HepG2 (cell line): ENCODE data around the gene CNP. TPM values are rescaled to one million over a fixed set of nuclear protein-coding genes. Genes with fewer than 3 reads are reported as not detected.

Experiments used
- CCAR2 ChIP-seq: fragments of 200-400 bp; formaldehyde crosslinking; optimal IDR thresholded peaks from 2 replicates; pipeline ENCODE3; 2018; ENCODE audit warnings: low read depth, mild to moderate bottlenecking, low read length, moderate library complexity
- CCDC6 ChIP-seq: sonication (generic); formaldehyde crosslinking; IDR thresholded peaks from 2 replicates; pipeline ENCODE4 v1.8.1; 2022; ENCODE audit warnings: mild to moderate bottlenecking, missing genetic modification reagents, moderate library complexity
- CHD4 ChIP-seq: fragments of 200-600 bp; sonication (generic); IDR thresholded peaks from 2 replicates; pipeline ENCODE4 v1.7.0; 2017; ENCODE audit warnings: mild to moderate bottlenecking, low read length, borderline replicate concordance
- DMAP1 ChIP-seq: IDR thresholded peaks from 2 replicates; pipeline ENCODE4 v1.6.1; 2016
- GATAD2A ChIP-seq: IDR thresholded peaks from 2 replicates; pipeline ENCODE4 v1.6.1; 2016
- HDAC2 ChIP-seq: sonication (generic); formaldehyde crosslinking; IDR thresholded peaks from 2 replicates; pipeline ENCODE4 v1.4.0; 2020; ENCODE audit warnings: missing genetic modification reagents
- HNRNPL ChIP-seq: fragments of 200-400 bp; formaldehyde crosslinking; IDR thresholded peaks from 2 replicates; pipeline ENCODE4 v1.6.1; 2017; ENCODE audit warnings: mild to moderate bottlenecking, low read depth, low read length
- IKZF1 ChIP-seq: fragments of 450-650 bp; IDR thresholded peaks from 2 replicates; pipeline ENCODE4 v1.7.1; 2016
- MXI1 ChIP-seq: IDR thresholded peaks from 3 replicates; pipeline ENCODE4 v1.6.1; 2012; ENCODE audit warnings: low read depth, low read length, inconsistent platforms, borderline replicate concordance
- NPAS2 ChIP-seq: sonication (generic); formaldehyde crosslinking; IDR thresholded peaks from 2 replicates; pipeline ENCODE4 v1.8.0; 2022; ENCODE audit warnings: mild to moderate bottlenecking, missing genetic modification reagents, borderline replicate concordance
- NR2F1 ChIP-seq, 2 experiments: fragments of 450-650 bp in 1 of 2; formaldehyde crosslinking in 1 of 2; IDR thresholded peaks; 2 replicates each; pipeline versions ENCODE4 v1.5.0 to v1.6.1; 2016 to 2020; ENCODE audit warnings: mild to moderate bottlenecking in 1 of 2, missing compliant biosample characterization in 1 of 2, missing genetic modification reagents in 1 of 2, moderate library complexity in 1 of 2
- NR2F6 ChIP-seq, 2 experiments: IDR thresholded peaks; 2 replicates each; pipeline ENCODE4 v1.6.1; 2016; ENCODE audit warnings: antibody characterized with exemption in 1 of 2, mild to moderate bottlenecking in 1 of 2
- PITX1 ChIP-seq: sonication (generic); formaldehyde crosslinking; IDR thresholded peaks from 2 replicates; pipeline ENCODE4 v1.5.1; 2020; ENCODE audit warnings: mild to moderate bottlenecking, missing genetic modification reagents
- RARA ChIP-seq: IDR thresholded peaks from 2 replicates; pipeline ENCODE4 v1.6.1; 2016; ENCODE audit warnings: missing genetic modification reagents, missing compliant biosample characterization
- SAP130 ChIP-seq: IDR thresholded peaks from 2 replicates; pipeline ENCODE4 v1.6.1; 2016; ENCODE audit warnings: low read depth
- SIX4 ChIP-seq: sonication (generic); formaldehyde crosslinking; IDR thresholded peaks from 2 replicates; pipeline ENCODE4 v1.4.0; 2020; ENCODE audit warnings: missing genetic modification reagents
- SMAD3 ChIP-seq: sonication (generic); formaldehyde crosslinking; IDR thresholded peaks from 2 replicates; pipeline ENCODE4 v1.4.0; 2020; ENCODE audit warnings: missing genetic modification reagents
- SP140L ChIP-seq: sonication (generic); formaldehyde crosslinking; IDR thresholded peaks from 2 replicates; pipeline ENCODE4 v1.4.0; 2020; ENCODE audit warnings: missing genetic modification reagents, borderline replicate concordance
- TARDBP ChIP-seq: sonication (generic); formaldehyde crosslinking; IDR thresholded peaks from 2 replicates; pipeline ENCODE4 v1.8.0; 2022; ENCODE audit warnings: mild to moderate bottlenecking, missing genetic modification reagents
- TFE3 ChIP-seq: IDR thresholded peaks from 2 replicates; pipeline ENCODE4 v1.6.1; 2016
- ZNF44 ChIP-seq: sonication (generic); formaldehyde crosslinking; IDR thresholded peaks from 2 replicates; pipeline ENCODE4 v1.5.1; 2020; ENCODE audit warnings: mild to moderate bottlenecking, missing genetic modification reagents
- ZNF614 ChIP-seq: IDR thresholded peaks from 2 replicates; pipeline ENCODE4 v1.6.1; 2018; ENCODE audit warnings: missing biosample characterization, missing genetic modification reagents, inconsistent platforms, borderline replicate concordance
- ZSCAN25 ChIP-seq: sonication (generic); formaldehyde crosslinking; IDR thresholded peaks from 2 replicates; pipeline ENCODE4 v1.8.0; 2022; ENCODE audit warnings: mild to moderate bottlenecking, missing genetic modification reagents
- ZSCAN31 ChIP-seq: sonication (generic); formaldehyde crosslinking; IDR thresholded peaks from 2 replicates; pipeline ENCODE4 v1.5.0; 2020; ENCODE audit warnings: low read depth, mild to moderate bottlenecking, missing genetic modification reagents
- polyA plus RNA-seq, 8 experiments: library from polyadenylated mRNA; depleted of rRNA in 3 of 8; stranded (reverse) in 7 of 8; unstranded in 1 of 8; fragments of >200 nt; fragmentation: Illumina TruSeq in 4 of 8; extraction: Trizol in 4 of 8; gene quantifications; 2 replicates each; pipeline versions ENCODE4 v1.2.1 to v1.2.3, GENCODE V29; 2011 to 2016; ENCODE audit warnings: low read depth in 4 of 8, missing spikeins in 1 of 8, mixed read lengths in 1 of 8; ENCODE audit not compliant: insufficient read depth in 1 of 8
- total RNA-seq, 5 experiments: library from RNA; depleted of rRNA; stranded (reverse); fragments of >200 nt; fragmentation: Illumina TruSeq; extraction: Trizol; gene quantifications; 2 replicates each; pipeline ENCODE4 v1.2.3, GENCODE V29; 2016; ENCODE audit warnings: low read depth in 1 of 5
- TF ChIP-seq, protein P1 (sequence below): sonication (generic); formaldehyde crosslinking; IDR thresholded peaks from 2 replicates; pipeline ENCODE4 v1.8.1; 2023; ENCODE audit warnings: mild to moderate bottlenecking, inconsistent platforms, moderate library complexity, missing genetic modification reagents, borderline replicate concordance
- TF ChIP-seq, protein P2 (sequence below): sonication (generic); formaldehyde crosslinking; IDR thresholded peaks from 2 replicates; pipeline ENCODE4 v1.5.1; 2020; ENCODE audit warnings: missing genetic modification reagents, mild to moderate bottlenecking, borderline replicate concordance
- TF ChIP-seq, protein P3 (sequence below): conservative IDR thresholded peaks from 2 replicates; pipeline ENCODE4 v1.6.1; 2018; ENCODE audit warnings: missing genetic modification reagents

Gene CNP
- total and polyA plus RNA-seq, 2 of the 13 experiments (the other 11 are each of a cell fraction or from before 2014, with no cell fraction given), result 97.2 to 161 TPM

DNA sequence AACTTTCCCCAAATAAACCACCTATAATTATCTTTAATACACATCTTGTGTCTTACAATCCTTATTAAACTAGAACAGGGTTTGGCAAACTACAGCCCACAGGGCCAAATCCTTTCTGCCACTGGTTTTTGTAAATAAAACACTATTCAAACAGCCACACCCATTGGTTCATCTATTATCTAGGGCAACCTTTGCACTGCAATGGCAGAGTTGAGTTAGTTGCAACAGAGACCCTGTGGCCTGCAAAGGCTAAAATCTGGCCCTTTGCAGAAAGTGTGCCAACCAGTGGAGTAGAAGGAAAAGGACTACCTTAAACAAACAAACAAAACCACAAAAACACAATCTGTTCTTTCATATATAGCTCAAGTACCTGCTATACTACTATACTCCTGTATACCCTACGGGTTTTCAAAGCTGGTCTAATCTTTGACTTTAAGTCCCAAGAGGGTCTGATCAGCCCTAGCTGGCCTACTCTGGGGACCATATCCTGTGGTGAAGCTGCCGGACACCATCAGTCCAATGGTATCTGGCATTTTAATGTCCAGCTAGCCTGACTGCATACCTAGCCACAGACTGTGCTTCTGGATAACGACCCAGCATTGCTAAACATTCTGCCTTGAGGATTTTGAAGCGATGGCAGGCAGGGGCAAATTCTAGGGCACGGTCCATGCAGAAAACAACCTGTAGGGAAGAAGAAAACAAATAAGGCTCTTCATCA, 23.3 kb downstream of the CNP start (continued):
- TF ChIP-seq, protein P1, sequence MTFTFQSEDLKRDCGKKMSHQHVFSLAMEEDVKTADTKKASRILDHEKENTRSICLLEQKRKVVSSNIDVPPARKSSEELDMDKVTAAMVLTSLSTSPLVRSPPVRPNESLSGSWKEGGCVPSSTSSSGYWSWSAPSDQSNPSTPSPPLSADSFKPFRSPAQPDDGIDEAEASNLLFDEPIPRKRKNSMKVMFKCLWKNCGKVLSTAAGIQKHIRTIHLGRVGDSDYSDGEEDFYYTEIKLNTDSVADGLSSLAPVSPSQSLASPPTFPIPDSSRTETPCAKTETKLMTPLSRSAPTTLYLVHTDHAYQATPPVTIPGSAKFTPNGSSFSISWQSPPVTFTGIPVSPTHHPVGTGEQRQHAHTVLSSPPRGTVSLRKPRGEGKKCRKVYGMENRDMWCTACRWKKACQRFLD (CRISPR knock-in tag), result no peak
- TF ChIP-seq CHD4 (no peak; the same call in 1 of the 2 replicates), SMAD3 (CRISPR knock-in tag) (peak; percentile 92; the same call in 1 of the 2 replicates), SP140L (CRISPR knock-in tag) (0 out of 2 replicates have a peak, but pooled peaks have one; percentile 37), TARDBP (peak; percentile 51; the same call in 1 of the 2 replicates), ZSCAN31 (CRISPR knock-in tag) (no peak), RARA (CRISPR knock-in tag) (peak; percentile 49; the same call in 1 of the 2 replicates), ZNF44 (CRISPR knock-in tag) (0 out of 2 replicates have a peak, but pooled peaks have one; percentile 58), TFE3 (CRISPR knock-in tag) (0 out of 2 replicates have a peak, but pooled peaks have one; percentile 27), CCDC6 (CRISPR knock-in tag) (0 out of 2 replicates have a peak, but pooled peaks have one; percentile 31), SIX4 (CRISPR knock-in tag) (no peak), DMAP1 (CRISPR knock-in tag) (peak; percentile 69; the same call in 1 of the 2 replicates), GATAD2A (CRISPR knock-in tag) (peak; percentile 94), CCAR2 (peak; percentile 74), NPAS2 (CRISPR knock-in tag) (no peak), PITX1 (CRISPR knock-in tag) (peak; percentile 59; the same call in 1 of the 2 replicates), MXI1 (peak; percentile 10; the same call in 1 of the 3 replicates), NR2F1 (CRISPR knock-in tag; IDR thresholded peaks at IDR 0.05) (peak in 1 of 2 experiments; percentile 19; a peak in 1 of 4 replicates), IKZF1 (no peak), ZSCAN25 (CRISPR knock-in tag) (0 out of 2 replicates have a peak, but pooled peaks have one; percentile 29), NR2F6 (IDR thresholded peaks at IDR 0.05) (peak; percentile 70), NR2F6 (CRISPR knock-in tag; IDR thresholded peaks at IDR 0.05) (peak; percentile 51; the same call in 1 of the 2 replicates), SAP130 (peak; percentile 79), HNRNPL (0 out of 2 replicates have a peak, but pooled peaks have one; percentile 36), HDAC2 (CRISPR knock-in tag) (peak; percentile 84), ZNF614 (CRISPR knock-in tag) (peak; percentile 66; the same call in 1 of the 2 replicates)
- TF ChIP-seq, protein P2, sequence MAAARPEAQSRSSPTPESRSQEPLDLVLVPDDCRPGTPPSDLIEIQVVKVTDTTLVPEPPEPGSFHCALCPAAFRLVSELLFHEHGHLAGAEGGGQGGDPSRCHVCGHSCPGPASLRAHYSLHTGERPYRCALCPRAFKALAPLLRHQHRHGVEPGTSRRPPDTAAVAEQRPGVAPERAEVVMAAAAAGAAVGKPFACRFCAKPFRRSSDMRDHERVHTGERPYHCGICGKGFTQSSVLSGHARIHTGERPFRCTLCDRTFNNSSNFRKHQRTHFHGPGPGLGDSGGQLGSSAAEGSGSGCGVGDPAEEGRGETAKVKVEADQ (CRISPR knock-in tag), result no peak
- TF ChIP-seq, protein P3, sequence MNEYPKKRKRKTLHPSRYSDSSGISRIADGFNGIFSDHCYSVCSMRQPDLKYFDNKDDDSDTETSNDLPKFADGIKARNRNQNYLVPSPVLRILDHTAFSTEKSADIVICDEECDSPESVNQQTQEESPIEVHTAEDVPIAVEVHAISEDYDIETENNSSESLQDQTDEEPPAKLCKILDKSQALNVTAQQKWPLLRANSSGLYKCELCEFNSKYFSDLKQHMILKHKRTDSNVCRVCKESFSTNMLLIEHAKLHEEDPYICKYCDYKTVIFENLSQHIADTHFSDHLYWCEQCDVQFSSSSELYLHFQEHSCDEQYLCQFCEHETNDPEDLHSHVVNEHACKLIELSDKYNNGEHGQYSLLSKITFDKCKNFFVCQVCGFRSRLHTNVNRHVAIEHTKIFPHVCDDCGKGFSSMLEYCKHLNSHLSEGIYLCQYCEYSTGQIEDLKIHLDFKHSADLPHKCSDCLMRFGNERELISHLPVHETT (CRISPR knock-in tag), result no peak
